AG20443 (cell line): ENCODE results near the gene DYNC2H1.

Source experiments
- DNase-seq: peaks from one replicate; pipeline ENCODE4 v3.0.0; 2012; ENCODE audit warnings: low spot score, mixed read lengths

The DYNC2H1 gene

DNA sequence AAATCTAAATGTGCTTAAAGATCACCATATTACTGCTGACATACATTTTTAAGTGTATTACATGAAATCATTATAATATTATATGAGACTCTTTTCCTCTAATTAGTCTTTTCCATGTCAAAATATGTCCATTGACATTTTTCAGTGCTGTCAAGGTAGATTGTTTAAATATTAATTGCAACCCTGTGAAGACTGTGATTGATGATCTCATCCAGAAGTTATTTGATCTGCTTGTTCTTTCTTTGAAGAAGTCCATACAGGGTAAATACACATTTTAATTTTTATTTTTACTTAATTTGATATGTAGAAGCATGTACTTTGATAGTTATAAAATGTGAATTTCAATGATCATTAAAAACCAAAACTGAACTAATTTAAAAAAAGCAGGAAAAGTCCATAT, 38.4 kb downstream of the DYNC2H1 start:
- no peak for DNase-seq

- no peak for DNase-seq
Measured at GRCh38 chr11:103157542-103157941, 48.3 kb downstream of the DYNC2H1 start.

DNA sequence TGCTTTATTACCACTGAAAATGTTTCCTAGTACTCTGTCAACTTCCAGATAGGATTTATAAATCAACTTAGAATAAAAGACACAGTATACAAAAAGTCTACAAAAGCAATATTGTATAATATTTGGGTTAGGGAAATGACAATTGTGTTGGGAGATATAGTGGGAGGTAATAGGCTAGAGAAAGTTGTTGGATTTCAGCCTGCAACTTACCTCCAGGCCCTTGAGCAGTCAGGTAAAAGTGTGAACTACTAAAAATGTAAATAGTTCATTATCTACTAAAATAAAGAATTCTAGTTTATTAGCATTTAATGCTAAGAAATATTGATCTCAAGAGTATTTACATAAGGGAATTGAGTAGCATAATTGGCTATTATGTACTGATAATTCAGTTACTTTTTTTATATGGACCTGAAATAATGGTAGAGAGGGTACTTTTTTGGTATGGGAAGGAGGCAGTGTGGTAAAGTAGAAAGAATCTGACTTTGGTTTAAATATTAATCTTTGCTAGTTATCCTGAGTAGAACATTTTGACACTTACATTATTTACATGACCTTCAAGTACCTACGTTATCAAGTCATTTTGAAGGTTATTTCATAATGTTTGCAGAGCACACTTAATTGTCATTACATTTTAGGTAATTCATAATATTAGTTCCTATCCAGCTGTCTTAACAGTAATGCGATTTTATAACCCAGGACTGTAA, 55.0 kb downstream of the DYNC2H1 start:
- no peak for DNase-seq

DNA sequence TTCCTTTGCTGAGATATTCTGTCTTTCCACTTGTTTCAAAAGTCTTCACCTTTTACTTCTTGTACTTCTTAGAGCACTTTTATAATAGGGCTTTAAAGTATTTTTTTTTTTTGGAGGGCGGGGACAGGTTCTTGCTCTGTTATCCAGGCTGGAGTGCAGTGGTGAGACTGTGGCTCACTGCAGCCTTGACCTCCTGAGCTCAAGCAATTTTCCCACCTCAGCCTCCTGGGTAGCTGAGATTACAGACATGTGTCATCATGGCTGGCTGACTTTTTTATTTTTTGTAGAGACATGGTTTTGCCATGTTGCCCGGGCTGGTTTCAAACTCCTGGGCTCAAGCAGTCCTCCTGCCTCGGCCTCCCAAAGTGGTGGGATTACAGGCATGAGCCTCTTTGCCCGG, 57.9 kb downstream of the DYNC2H1 start:
- DNase-seq, result no peak

GRCh38 chr11:103170865-103171264, 61.6 kb downstream of the DYNC2H1 start:
- peak; percentile 12 for DNase-seq

GRCh38 chr11:103175461-103176129, 66.4 kb downstream of the DYNC2H1 start:
- no peak for DNase-seq

DNA sequence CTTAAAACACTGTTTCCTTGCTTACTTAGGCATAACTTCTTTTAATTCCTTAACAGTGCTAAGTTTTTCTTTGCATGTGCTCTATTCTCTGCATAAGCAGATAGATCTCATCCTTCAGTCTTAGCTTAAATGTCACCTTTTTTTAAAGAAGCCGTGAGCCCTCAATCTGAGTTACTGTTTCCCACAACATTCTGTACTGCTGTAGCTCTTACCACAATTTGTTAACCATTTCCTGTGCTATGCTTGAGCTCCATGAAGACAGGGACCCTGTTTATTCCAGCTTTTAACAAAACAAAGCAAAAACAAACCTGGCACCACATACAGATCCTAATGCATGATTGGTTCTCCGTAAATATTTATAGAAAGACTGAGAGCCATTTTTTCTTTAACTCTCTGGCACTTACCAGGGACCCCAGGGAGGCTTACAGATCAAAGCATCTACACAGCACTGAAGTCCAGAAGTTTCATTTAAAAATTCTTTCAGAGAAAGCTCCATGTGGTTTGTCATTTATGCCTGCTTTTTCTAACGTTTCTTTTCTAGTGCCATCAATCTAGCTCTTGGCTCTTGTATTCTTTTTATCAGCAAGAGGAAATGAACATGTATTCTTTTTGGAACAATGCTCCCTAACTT, 74.9 kb downstream of the DYNC2H1 start:
- DNase-seq, result no peak

DNA sequence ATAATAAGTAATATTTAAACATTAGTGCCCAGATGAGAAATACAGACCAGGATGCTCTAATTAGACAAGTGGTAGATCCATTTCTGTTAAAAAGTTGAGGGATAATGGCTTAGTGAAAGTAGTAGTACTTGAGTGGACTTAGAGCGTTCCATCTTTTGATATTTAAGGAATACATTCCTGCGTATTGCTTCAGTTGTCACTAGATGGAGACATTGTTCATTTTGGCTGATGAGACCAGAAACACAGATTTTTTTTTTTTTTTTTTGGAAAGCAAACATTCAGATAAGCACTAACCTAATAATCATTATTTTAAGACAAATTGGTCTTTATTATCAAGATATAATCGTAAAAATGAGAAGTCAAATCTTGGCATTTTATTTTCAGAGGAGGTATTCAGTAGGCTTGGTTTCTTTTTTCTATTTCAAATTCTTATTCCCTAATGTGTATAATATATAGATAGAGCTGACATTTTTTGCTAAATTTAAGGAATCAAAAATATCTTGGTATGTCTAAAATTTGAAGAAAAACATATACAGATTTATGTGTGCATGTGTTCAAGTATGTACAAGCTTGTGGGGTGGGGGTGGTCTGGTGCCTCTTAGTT, 92.9 kb downstream of the DYNC2H1 start:
- peak; percentile 58 for DNase-seq

DNA sequence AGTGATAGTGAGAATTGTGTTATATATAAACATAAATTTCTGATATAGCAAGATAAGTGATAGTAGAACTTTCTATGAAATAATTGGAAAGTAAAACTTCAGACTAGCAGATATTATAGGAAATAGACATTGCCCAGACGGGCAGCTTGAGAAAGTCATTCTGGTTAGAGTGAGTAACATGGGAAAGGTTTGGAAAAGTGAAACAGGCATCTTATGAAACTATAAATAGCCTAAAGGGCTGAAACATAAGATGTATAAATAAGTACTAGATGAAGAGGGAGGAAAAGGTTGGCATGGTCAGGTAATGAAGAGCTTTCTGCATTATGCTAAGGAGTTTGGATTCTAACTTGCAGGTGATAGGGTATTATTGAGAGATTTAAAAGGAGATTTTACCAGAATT, 101.3 kb downstream of the DYNC2H1 start:
- no peak for DNase-seq

GRCh38 chr11:103215812-103216211, 106.6 kb downstream of the DYNC2H1 start:
- DNase-seq, result no peak

- no peak for DNase-seq
Measured at GRCh38 chr11:103220133-103220532, 110.9 kb downstream of the DYNC2H1 start.

GRCh38 chr11:103222806-103223205, 113.6 kb downstream of the DYNC2H1 start:
- no peak for DNase-seq

DNA sequence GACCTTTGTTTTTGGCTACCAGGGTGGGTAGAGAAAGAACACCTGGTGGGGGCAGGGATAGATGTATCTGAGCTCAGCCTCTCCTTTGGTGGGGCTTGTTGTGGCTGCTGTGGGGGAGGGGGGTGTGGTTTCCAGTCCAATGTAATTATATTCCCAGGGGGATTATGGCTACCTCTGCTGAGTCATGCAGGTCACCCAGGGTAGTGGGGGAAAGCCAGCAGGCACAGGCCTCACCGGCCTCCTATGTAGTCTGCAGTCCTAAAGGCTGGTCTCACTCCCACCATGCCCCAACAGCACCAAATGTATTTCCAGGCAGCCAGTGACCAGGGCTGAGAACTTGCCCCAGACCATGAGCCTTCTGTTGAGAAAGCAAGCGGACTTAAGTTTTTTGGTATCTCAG, 119.6 kb downstream of the DYNC2H1 start:
- no peak for DNase-seq

DNA sequence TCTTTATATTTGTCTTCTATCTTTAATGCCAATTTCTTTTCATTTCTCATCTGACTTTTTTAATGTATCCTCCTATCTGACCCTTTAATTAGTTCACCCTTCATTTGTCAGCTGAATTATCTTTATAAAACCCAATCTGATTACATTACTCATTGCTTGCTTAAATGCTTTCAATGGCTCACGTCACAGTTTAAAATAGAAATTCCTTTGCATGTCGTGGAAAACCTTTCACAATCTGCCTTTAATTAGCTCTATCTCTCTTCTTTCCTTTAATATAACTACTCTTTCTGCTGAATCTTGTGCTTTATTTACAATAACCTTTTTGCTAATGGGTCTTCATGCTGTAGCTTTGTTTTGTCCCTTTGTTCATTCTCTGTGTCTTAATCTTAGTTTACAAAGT, 125.7 kb downstream of the DYNC2H1 start:
- DNase-seq, result peak; percentile 25

DNA sequence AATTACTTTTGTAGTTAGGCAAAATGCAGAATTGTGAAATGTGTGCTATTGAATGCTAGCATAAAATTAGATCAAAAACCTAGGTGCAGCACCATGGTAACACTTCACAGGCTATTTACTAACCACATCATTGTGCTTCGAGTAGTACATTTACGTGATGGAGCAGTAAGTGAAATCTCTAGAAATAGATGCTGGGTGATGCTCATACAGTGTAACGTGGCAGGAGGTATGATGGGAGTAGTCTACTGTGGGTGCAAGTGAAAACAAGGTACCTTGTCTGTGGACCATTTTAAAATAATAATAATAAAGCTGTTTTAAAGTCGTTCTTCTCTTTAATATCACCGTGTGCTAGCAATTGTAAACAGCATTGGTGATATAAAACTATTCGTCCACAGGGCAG, 132.3 kb downstream of the DYNC2H1 start:
- no peak for DNase-seq

DNA sequence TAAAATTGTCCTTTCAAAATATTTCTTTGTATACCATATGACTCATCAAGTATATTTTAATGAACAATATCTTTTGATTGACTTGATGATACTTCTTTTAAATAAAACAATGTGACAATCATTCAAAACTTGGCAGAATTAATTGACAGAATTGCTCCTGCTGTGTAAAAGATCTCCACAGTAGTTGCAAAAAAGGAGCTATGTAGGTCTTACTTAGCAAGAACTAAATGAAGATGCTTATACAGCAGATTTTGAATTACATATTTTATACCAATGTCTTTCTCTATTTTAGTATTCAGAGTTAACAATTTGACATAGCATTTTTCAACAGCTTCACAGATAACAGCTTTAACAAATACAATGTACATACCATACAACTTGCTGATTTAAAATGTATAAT, 144.9 kb downstream of the DYNC2H1 start:
- DNase-seq, result no peak

- peak; percentile 13 for DNase-seq
Measured at GRCh38 chr11:103257360-103257759, 148.1 kb downstream of the DYNC2H1 start.

- DNase-seq, result no peak
Measured at GRCh38 chr11:103266167-103266831, 157.1 kb downstream of the DYNC2H1 start.

GRCh38 chr11:103272876-103273275, 163.7 kb downstream of the DYNC2H1 start:
- DNase-seq, result no peak

- DNase-seq, result no peak
Measured at GRCh38 chr11:103274025-103274424, 164.8 kb downstream of the DYNC2H1 start.

- DNase-seq, result no peak
Measured at GRCh38 chr11:103279821-103280220, 170.6 kb downstream of the DYNC2H1 start.

GRCh38 chr11:103281301-103281700, 172.1 kb downstream of the DYNC2H1 start:
- peak; percentile 13 for DNase-seq
